GM21825 (cell line): ENCODE results near the gene JMJD7.

Source experiments
- ATAC-seq: cut with Tn5 transposase; IDR thresholded peaks from one replicate; pipeline ENCODE4 v1.9.1; 2021; ENCODE audit warnings: mild to moderate bottlenecking, moderate library complexity; ENCODE audit not compliant: unreplicated experiment

The JMJD7 gene

GRCh38 chr15:41842229-41842628 is 14.3 kb downstream of the JMJD7 start:
- no peak for ATAC-seq

GRCh38 chr15:41843571-41843970 is 15.7 kb downstream of the JMJD7 start:
- ATAC-seq: no peak

DNA sequence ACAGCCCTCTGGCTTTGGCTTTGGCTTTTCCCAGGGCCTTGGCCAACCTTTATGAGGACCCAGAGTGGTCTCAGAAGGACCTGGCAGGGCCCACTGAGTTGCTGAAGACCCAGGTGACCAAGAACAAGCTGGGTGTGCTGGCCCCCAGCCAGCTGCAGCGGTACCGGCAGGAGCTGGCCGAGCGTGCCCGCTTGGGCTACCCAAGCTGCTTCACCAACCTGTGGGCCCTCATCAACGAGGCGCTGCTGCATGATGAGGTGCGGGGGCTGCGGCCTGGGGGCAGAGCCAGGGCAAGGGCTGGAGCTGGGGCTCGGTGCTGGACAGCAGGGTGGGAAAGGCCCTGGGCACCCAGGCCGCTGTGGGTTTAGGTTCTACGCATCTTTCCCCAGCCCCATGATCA is 16.9 kb downstream of the JMJD7 start:
- no peak for ATAC-seq

- ATAC-seq: no peak
Observed at GRCh38 chr15:41847206-41847605, 19.3 kb downstream of the JMJD7 start.

DNA sequence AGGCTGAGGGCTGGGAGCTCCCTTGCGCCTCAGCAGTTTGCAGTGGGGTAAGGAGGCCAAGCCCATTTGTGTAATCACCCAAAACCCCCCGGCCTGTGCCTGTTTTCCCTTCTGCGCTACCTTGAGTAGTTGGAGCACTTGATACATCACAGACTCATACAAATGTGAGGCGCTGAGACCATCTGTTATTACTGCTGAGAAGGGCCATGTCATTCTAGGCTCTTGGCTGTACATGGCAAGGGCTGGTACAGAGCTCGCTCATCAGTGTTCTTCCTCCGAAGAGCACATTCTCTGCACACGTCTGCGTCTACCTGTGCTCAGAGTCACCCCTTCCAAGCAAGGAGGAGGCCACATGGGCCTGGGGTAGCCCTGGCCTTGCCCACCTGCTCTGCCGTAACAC is 20.1 kb downstream of the JMJD7 start:
- no peak for ATAC-seq

DNA sequence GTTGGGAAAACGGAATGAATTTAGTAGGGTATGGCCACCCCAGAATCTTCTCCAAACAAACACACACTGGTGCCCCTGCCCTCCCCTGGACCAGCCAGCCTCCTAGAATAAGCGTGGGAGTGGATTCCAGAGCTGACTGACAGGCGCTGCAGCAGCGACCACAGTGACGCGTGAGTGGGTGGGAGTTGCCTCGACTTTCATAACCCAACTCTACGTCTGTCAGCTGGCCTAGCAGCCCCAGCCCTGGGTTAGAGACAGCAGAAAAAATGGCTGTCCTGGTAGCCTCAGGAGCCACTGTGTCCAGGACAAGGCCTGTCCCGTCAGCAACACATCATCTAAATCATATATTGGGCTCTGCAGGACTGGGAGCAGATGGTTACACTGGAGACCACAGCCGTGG is 20.7 kb downstream of the JMJD7 start:
- ATAC-seq: no peak

DNA sequence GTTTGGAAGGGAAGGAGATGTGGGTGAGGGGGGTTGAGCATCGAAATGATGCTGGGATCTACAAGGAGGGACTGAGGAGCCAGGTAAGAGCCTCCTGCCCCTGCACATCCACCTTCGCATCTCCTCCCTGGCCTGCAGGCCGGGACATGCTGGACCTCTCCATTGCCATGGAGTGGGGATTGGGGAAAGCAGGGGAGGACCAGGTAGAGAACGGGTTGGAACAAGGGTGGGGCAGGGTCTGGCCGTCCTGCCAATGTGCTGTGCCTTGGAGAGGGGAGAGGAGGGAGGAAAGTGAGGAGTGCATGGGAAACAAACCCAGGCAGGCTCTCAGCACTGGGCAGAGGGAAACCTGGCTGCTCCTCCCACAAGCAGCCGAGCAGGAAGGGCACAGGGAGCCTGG is 21.3 kb downstream of the JMJD7 start:
- no peak for ATAC-seq

DNA sequence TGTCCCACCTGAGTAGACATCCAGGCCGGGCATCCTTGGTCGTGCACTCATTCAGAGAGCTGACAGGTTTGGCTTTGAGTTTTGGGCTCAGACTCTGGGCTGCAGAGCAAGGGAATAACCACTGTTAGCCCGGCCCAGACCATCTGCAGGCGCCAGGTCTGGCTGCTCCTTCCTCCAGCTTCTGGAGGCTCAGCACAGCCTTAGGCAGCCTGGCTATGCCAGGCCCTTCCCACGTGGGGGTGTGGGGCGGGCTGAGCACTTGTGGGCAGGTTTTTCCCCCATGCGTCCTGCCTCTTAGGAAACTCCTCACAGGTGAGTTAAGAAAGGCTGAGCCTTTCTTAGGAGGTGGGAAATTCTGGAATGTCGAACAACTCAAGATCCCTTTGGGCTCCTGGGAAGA is 22.0 kb downstream of the JMJD7 start:
- ATAC-seq: no peak

- ATAC-seq: no peak
Observed at GRCh38 chr15:41850482-41851166, 22.7 kb downstream of the JMJD7 start.

- ATAC-seq: no peak
Observed at GRCh38 chr15:41851167-41851523, 23.3 kb downstream of the JMJD7 start.

DNA sequence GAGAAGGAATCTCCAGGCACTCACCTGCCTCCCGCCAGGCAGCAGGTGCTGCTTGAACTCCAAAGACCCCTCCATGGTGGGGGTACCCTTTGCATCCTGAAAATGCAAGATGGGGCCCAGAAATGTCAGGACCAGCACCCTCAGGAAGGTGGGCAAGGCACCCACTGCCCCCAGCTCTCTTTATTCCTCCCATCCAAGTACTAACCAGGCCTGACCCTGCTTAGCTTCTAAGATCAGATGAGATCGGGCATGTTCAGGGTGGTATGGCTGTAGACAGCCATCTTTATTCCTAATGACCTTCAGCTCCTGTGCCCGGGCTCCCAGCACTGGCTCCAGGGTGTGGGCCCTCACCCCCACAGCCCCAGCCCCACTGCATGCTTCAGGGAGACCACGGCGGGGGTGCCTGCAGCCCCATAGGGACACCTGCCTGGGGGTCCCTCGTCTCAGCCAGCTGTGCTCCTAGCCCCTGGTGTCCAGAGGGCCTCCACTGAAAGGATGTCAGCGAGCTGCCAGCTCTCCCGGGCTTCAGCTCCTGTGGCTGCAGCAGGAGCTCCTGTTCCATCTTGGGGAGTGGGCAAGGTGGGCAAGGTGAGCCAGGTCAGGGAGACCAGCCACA is 24.0 kb downstream of the JMJD7 start:
- no peak for ATAC-seq

DNA sequence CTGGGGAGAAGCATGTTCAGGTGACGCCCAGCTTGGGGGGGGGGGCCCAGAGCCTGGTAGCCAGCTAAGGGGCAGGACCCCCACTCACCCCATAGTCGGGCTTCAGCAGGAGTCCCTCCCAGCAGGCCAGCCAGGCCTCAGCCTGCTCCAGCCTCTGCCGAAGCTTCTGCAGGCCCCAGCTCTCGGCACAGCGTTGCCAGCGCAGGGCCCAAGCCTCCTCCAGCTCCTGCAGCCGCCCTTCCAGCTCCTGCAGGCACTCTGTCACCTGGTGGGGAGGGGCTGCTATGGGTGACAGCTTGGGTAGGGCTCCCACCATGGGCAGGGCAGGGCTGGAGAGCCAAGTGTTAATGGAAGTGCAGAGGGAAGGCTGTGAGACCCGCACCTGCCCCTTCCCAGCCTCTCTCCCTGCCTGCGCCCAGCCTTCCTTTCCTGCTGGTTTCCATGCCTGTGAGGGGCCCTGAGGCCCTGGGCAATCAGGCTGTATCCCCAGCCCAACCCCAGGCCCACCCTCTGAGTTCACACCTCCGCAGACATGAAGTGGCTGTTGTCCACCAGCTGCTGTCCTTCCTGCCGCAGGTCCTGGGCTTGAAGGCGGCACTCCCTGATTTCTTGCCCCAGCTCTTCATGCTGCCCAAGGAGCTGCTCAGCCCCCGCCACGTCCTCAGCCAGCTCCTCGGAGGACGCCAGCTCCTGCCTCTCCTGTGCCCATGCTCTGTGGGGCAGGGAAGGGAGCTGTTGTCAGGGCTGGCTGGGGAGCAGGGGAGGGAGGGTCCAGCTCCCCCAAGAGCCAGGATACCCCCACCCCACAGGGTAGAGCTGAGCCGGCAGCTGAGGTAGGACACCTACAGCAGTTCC is 25.1 kb downstream of the JMJD7 start:
- ATAC-seq: no peak

GRCh38 chr15:41853831-41854230 is 25.9 kb downstream of the JMJD7 start:
- ATAC-seq: no peak

DNA sequence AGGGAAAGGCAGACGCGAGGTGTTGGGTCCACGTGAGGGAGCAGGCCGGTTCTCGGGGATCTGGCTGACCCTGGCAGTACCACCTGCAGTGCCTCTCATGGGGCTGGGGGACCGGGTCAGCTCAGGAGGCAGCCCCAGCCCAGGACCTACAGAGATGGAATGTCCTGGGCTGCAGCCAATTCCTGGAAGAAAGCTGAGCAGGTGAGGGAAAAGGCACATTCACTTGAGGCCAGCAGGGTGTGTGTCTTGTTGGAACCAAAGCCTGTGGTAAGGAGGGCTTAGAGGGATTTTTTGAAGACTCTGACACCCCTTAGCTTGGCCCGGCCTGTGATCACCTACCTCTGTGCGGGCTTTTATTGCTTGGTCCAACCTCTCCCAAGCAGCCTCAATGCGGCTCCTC is 26.6 kb downstream of the JMJD7 start:
- ATAC-seq: no peak

GRCh38 chr15:41855261-41855961 is 27.5 kb downstream of the JMJD7 start:
- ATAC-seq: no peak

GRCh38 chr15:41856262-41856661 is 28.4 kb downstream of the JMJD7 start:
- no peak for ATAC-seq

GRCh38 chr15:41856716-41857115 is 28.8 kb downstream of the JMJD7 start:
- ATAC-seq: no peak

- ATAC-seq: no peak
Observed at GRCh38 chr15:41857316-41857715, 29.4 kb downstream of the JMJD7 start.

- ATAC-seq: no peak
Observed at GRCh38 chr15:41858756-41859155, 30.9 kb downstream of the JMJD7 start.

- ATAC-seq: no peak
Observed at GRCh38 chr15:41860049-41860828, 32.3 kb downstream of the JMJD7 start.
